WTC11 (cell line): Measurements from ENCODE around the gene HSPA1B. TPM values are rescaled to one million over a fixed set of nuclear protein-coding genes. Genes with fewer than 3 reads are reported as not detected.
A peak's percentile ranks its signal among the peaks of the same experiment; 100 is the strongest.
"Not testable (repeated sequence)": the region's sequence is repeated elsewhere in the genome, so short reads cannot be mapped to it uniquely, and the experiment has no call there.

ENCODE experiments used
- ATAC-seq: fragments of 200-7000 bp; cut with Tn5 transposase; 2 replicates; pipeline ENCODE4 v1.10.0; 2021; ENCODE audit warnings: mild to moderate bottlenecking, moderate library complexity
- CTCF ChIA-PET: fragments of 300-600 bp; sonication (Branson Sonifier 250); formaldehyde crosslinking; loops from one replicate; lab custom pipeline; 2021; ENCODE audit warnings: antibody characterized with exemption; lab: Charles Lee
- POLR2A ChIA-PET: fragments of 350-600 bp; sonication (Branson Sonifier 250); formaldehyde crosslinking; loops from one replicate; lab custom pipeline; 2021; ENCODE audit warnings: antibody characterized with exemption; lab: Charles Lee
- DNase-seq: peaks from one replicate; pipeline ENCODE4 v3.0.0; 2021; ENCODE audit warnings: low spot score
- H3K27ac Mint-ChIP-seq: 2 replicates; pipeline ENCODE4 v1.8.0; 2021; ENCODE audit warnings: mixed read lengths
- H3K27me3 Mint-ChIP-seq: 2 replicates; pipeline ENCODE4 v1.8.0; 2021; ENCODE audit warnings: low read depth, mild to moderate bottlenecking, moderate library complexity, mixed read lengths
- H3K36me3 Mint-ChIP-seq: 2 replicates; pipeline ENCODE4 v1.8.0; 2021; ENCODE audit warnings: mixed read lengths
- H3K4me1 Mint-ChIP-seq: 2 replicates; pipeline ENCODE4 v1.8.0; 2022; ENCODE audit warnings: mixed read lengths
- H3K4me3 Mint-ChIP-seq: 2 replicates; pipeline ENCODE4 v1.8.0; 2021; ENCODE audit warnings: mild to moderate bottlenecking, moderate library complexity, mixed read lengths
- H3K9me3 Mint-ChIP-seq: 2 replicates; pipeline ENCODE4 v1.8.0; 2021; ENCODE audit warnings: mixed read lengths
- CREM ChIP-seq: sonication (generic); formaldehyde crosslinking; IDR thresholded peaks from 2 replicates; pipeline ENCODE4 v1.8.1; 2022; ENCODE audit warnings: mild to moderate bottlenecking, missing genetic modification reagents, moderate library complexity
- FOXJ3 ChIP-seq: sonication (generic); formaldehyde crosslinking; IDR thresholded peaks from 2 replicates; pipeline ENCODE4 v1.9.0; 2021; ENCODE audit warnings: missing genetic modification reagents, mild to moderate bottlenecking, borderline replicate concordance
- GABPB1 ChIP-seq: sonication (generic); formaldehyde crosslinking; IDR thresholded peaks from 2 replicates; pipeline ENCODE4 v1.8.1; 2023; ENCODE audit warnings: mild to moderate bottlenecking, missing genetic modification reagents
- GRHL2 ChIP-seq: fragments of 250-450 bp; sonication (Bioruptor Pico); IDR thresholded peaks from 2 replicates; pipeline ENCODE4 v1.8.0; 2022; ENCODE audit warnings: mild to moderate bottlenecking, moderate library complexity; ENCODE audit not compliant: insufficient replicate concordance, severe bottlenecking
- GTF2I ChIP-seq: fragments of 250-450 bp; sonication (Bioruptor Pico); conservative IDR thresholded peaks from 2 replicates; pipeline ENCODE4 v1.4.0; 2021; ENCODE audit warnings: mild to moderate bottlenecking
- HMGA2 ChIP-seq: fragments of 250-450 bp; sonication (Bioruptor Pico); IDR thresholded peaks from 2 replicates; pipeline ENCODE4 v1.4.0; 2021; ENCODE audit warnings: mild to moderate bottlenecking, moderate library complexity
- NR3C1 ChIP-seq: sonication (generic); formaldehyde crosslinking; conservative IDR thresholded peaks from 2 replicates; pipeline ENCODE4 v1.8.1; 2023; ENCODE audit warnings: low read depth, mild to moderate bottlenecking, missing genetic modification reagents
- RELA ChIP-seq: sonication (generic); formaldehyde crosslinking; IDR thresholded peaks from 2 replicates; pipeline ENCODE4 v1.8.1; 2022; ENCODE audit warnings: missing genetic modification reagents, mild to moderate bottlenecking, borderline replicate concordance
- ZNF138 ChIP-seq: sonication (generic); formaldehyde crosslinking; conservative IDR thresholded peaks from 2 replicates; pipeline ENCODE4 v1.8.1; 2022; ENCODE audit warnings: mild to moderate bottlenecking, moderate library complexity, missing genetic modification reagents
- ZNF263 ChIP-seq: sonication (generic); formaldehyde crosslinking; IDR thresholded peaks from 2 replicates; pipeline ENCODE4 v1.8.1; 2022; ENCODE audit warnings: low read depth, mild to moderate bottlenecking, moderate library complexity, missing genetic modification reagents
- ZNF317 ChIP-seq: sonication (generic); formaldehyde crosslinking; IDR thresholded peaks from 2 replicates; pipeline ENCODE4 v1.8.1; 2023; ENCODE audit warnings: low read depth, mild to moderate bottlenecking, moderate library complexity, missing genetic modification reagents, borderline replicate concordance
- ZNF671 ChIP-seq: fragments of 250-450 bp; sonication (Bioruptor Pico); IDR thresholded peaks from 2 replicates; pipeline ENCODE4 v1.8.0; 2021; ENCODE audit warnings: mild to moderate bottlenecking
- total RNA-seq: library from RNA; stranded (reverse); gene quantifications from 3 replicates; pipeline ENCODE4 v1.2.3, GENCODE V29; 2021
- TF ChIP-seq, protein P1 (sequence below): sonication (generic); formaldehyde crosslinking; conservative IDR thresholded peaks from 2 replicates; pipeline ENCODE4 v1.8.1; 2022; ENCODE audit warnings: mild to moderate bottlenecking, missing genetic modification reagents
- TF ChIP-seq, protein P2 (sequence below): sonication (generic); formaldehyde crosslinking; IDR thresholded peaks from 2 replicates; pipeline ENCODE4 v1.8.1; 2023; ENCODE audit warnings: mild to moderate bottlenecking, missing genetic modification reagents
- TF ChIP-seq, protein P3 (sequence below): fragments of 250-450 bp; sonication (Bioruptor Pico); IDR thresholded peaks from 2 replicates; pipeline ENCODE4 v2.1.2; 2022; ENCODE audit warnings: mild to moderate bottlenecking, moderate library complexity
- TF ChIP-seq, protein P4 (sequence below): fragments of 200-600 bp; IDR thresholded peaks from 2 replicates; pipeline ENCODE4 v1.8.0; 2022; ENCODE audit warnings: antibody characterized with exemption
- TF ChIP-seq, protein P5 (sequence below): sonication (generic); formaldehyde crosslinking; IDR thresholded peaks from 2 replicates; pipeline ENCODE4 v1.8.1; 2022; ENCODE audit warnings: low read depth, mild to moderate bottlenecking, moderate library complexity, missing genetic modification reagents, borderline replicate concordance
- TF ChIP-seq, protein P6 (sequence below): sonication (generic); formaldehyde crosslinking; IDR thresholded peaks from 2 replicates; pipeline ENCODE4 v1.8.1; 2022; ENCODE audit warnings: mild to moderate bottlenecking, moderate library complexity, missing genetic modification reagents

HSPA1B gene
- total RNA-seq, 1 experiment from 2014 or later, result 75.3 TPM

DNA sequence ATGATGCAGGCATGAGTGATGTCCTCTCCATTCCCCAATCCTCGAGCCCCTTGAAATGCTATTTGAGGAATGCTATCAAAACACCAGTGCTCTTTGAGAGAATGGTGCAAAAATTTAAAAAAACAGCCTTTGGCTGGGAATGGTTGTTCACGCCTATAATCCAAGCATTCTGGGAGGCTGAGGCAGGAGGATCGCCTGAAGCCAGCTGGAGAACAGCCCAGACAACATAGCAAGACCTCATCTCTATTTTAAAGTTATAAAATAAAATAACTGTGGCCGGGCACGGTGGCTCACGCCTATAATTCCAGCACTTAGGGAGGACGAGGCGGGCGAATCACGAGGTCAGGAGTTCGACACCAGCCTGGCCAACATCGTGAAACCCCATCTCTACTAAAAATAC lies 27.8 kb upstream of the HSPA1B start:
- no peaks in the 10 kb centered on the region for H3K27me3 Mint-ChIP-seq
- no peaks in the 10 kb centered on the region for H3K4me1 Mint-ChIP-seq
- no peak overlapping the region for H3K27ac Mint-ChIP-seq
- peaks cover 23% of the 10 kb centered on the region for H3K36me3 Mint-ChIP-seq
- POLR2A ChIA-PET, result no interaction called here
- CTCF ChIA-PET, result interaction anchor here (0.7 to 1.5 kb wide), 4 partner anchors 9 to 153 kb away, joined by 3 to 5 read pairs (median 4); no protein-coding TSS in a partner anchor
- TF ChIP-seq, protein P1, sequence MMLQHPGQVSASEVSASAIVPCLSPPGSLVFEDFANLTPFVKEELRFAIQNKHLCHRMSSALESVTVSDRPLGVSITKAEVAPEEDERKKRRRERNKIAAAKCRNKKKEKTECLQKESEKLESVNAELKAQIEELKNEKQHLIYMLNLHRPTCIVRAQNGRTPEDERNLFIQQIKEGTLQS, result no peak
- TF ChIP-seq ZNF317, result no peak
- no peak for TF ChIP-seq RELA (CRISPR knock-in tag)
- no peak for TF ChIP-seq FOXJ3 (CRISPR knock-in tag)
- TF ChIP-seq, protein P2, sequence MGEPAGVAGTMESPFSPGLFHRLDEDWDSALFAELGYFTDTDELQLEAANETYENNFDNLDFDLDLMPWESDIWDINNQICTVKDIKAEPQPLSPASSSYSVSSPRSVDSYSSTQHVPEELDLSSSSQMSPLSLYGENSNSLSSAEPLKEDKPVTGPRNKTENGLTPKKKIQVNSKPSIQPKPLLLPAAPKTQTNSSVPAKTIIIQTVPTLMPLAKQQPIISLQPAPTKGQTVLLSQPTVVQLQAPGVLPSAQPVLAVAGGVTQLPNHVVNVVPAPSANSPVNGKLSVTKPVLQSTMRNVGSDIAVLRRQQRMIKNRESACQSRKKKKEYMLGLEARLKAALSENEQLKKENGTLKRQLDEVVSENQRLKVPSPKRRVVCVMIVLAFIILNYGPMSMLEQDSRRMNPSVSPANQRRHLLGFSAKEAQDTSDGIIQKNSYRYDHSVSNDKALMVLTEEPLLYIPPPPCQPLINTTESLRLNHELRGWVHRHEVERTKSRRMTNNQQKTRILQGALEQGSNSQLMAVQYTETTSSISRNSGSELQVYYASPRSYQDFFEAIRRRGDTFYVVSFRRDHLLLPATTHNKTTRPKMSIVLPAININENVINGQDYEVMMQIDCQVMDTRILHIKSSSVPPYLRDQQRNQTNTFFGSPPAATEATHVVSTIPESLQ (CRISPR knock-in tag), result no peak
- TF ChIP-seq, protein P3, sequence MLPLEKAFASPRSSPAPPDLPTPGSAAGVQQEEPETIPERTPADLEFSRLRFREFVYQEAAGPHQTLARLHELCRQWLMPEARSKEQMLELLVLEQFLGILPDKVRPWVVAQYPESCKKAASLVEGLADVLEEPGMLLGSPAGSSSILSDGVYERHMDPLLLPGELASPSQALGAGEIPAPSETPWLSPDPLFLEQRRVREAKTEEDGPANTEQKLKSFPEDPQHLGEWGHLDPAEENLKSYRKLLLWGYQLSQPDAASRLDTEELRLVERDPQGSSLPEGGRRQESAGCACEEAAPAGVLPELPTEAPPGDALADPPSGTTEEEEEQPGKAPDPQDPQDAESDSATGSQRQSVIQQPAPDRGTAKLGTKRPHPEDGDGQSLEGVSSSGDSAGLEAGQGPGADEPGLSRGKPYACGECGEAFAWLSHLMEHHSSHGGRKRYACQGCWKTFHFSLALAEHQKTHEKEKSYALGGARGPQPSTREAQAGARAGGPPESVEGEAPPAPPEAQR (CRISPR knock-in tag), result no peak
- TF ChIP-seq, protein P4, sequence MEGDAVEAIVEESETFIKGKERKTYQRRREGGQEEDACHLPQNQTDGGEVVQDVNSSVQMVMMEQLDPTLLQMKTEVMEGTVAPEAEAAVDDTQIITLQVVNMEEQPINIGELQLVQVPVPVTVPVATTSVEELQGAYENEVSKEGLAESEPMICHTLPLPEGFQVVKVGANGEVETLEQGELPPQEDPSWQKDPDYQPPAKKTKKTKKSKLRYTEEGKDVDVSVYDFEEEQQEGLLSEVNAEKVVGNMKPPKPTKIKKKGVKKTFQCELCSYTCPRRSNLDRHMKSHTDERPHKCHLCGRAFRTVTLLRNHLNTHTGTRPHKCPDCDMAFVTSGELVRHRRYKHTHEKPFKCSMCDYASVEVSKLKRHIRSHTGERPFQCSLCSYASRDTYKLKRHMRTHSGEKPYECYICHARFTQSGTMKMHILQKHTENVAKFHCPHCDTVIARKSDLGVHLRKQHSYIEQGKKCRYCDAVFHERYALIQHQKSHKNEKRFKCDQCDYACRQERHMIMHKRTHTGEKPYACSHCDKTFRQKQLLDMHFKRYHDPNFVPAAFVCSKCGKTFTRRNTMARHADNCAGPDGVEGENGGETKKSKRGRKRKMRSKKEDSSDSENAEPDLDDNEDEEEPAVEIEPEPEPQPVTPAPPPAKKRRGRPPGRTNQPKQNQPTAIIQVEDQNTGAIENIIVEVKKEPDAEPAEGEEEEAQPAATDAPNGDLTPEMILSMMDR, result no peak
- DNase-seq (no peak), ATAC-seq (no peak)
- H3K4me3 Mint-ChIP-seq, result no peak overlapping the region
- H3K9me3 Mint-ChIP-seq, result no peaks in the 10 kb centered on the region

DNA sequence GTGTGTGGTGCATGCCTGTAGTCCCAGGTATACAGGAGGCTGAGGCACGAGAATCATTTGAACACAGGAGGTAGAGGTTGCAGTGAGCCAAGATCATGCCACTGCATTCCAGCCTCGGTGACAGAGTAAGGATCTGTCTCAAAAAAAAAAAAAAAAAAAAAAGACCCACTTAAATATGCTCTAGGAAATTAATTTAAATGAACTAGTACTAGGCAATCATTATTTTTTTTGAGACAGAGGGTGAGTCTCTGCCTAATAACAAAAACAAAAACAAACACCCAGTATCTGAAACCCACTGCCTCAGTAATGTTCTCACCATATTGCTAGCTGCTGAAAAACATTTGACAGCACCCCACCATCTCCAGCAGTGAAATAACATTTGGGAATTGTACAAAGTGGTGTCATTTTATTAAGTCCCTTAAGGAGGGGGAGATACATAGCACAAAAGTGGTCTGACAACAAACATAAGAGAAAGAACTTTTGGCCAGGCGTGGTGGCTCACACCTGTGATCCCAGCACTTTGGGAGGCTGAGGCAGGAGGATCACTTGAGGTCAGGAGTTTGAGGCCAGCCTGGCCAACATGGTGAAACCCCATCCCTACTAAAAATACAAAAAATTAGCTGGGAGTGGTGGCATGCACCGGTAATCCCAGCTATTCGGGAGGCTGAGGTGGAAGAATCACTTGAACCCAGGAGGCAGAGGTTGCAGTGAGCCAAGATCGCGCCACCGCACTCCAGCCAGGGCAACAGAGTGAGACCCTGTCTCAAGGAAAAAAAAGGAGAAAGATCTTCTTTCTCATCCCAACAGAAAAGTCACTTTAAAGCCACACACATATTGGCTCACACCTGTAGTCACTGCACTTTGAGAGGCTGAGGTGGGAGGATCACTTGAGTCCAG lies 26.3 kb upstream of the HSPA1B start:
- not testable (repeated sequence) for H3K9me3 Mint-ChIP-seq, H3K27ac Mint-ChIP-seq, H3K4me1 Mint-ChIP-seq, H3K27me3 Mint-ChIP-seq, DNase-seq, ATAC-seq, H3K4me3 Mint-ChIP-seq
- peaks cover 26% of the 10 kb centered on the region for H3K36me3 Mint-ChIP-seq
- ChIA-PET POLR2A (interaction anchor here (0.6 kb wide), 1 partner anchor 29 kb away, joined by 6 read pairs; no protein-coding TSS in a partner anchor), CTCF (interaction anchor here (1.4 kb wide), 1 partner anchor 28 kb away, joined by 4 read pairs; no protein-coding TSS in a partner anchor)

DNA sequence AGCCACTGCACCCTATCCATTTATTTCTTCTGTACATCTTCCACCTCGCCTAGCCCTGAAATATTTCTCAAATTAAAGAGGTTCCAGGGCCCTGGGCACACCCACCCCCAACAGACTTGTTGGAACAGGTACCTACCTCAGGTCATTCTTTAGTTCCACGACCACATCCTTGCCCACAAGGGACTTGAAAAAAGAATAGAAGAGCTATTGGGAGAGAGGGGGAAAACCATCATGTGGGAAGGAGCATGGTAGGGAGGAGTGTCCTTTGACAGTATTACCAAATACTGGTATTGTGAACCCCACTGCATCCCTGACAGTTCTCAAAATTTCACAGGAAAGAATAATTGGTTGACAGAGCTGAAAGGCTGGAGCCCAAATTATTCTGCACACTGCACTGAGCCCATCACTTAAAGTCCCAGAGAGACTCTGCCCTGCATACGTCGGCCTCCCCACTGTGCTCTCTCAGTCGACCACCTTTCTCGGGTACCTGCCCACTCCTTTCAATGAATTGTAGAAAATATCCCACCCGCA lies 21.5 kb upstream of the HSPA1B start:
- Mint-ChIP-seq H3K27ac (peak overlapping the region; percentile 99), H3K4me1 (peaks cover 9% of the 10 kb centered on the region), H3K9me3 (no peaks in the 10 kb centered on the region), H3K4me3 (peak overlapping the region; percentile 99), H3K36me3 (peaks cover 23% of the 10 kb centered on the region), H3K27me3 (no peaks in the 10 kb centered on the region; the same call in 1 of the 2 replicates)
- ChIA-PET CTCF (interaction anchor here (1.0 to 2.7 kb wide), 11 partner anchors 9 to 260 kb away, joined by 3 to 30 read pairs (median 9); partner anchors contain the start of genes ATP6V1G2, HSPA1A, HSPA1L and NEU1), POLR2A (interaction anchor here (1.1 to 1.9 kb wide), 7 partner anchors 8 to 76 kb away, joined by 3 to 23 read pairs (median 5); partner anchors contain the start of genes HSPA1A, HSPA1B and HSPA1L)
- ATAC-seq (no peak), DNase-seq (no peak)
- no peak for TF ChIP-seq GABPB1 (CRISPR knock-in tag)
- TF ChIP-seq NR3C1 (CRISPR knock-in tag), result no peak
- TF ChIP-seq, protein P1, result no peak
- TF ChIP-seq ZNF138 (CRISPR knock-in tag), result no peak
- TF ChIP-seq, protein P5, sequence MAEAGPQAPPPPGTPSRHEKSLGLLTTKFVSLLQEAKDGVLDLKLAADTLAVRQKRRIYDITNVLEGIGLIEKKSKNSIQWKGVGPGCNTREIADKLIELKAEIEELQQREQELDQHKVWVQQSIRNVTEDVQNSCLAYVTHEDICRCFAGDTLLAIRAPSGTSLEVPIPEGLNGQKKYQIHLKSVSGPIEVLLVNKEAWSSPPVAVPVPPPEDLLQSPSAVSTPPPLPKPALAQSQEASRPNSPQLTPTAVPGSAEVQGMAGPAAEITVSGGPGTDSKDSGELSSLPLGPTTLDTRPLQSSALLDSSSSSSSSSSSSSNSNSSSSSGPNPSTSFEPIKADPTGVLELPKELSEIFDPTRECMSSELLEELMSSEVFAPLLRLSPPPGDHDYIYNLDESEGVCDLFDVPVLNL (CRISPR knock-in tag), result no peak
- no peak for TF ChIP-seq GRHL2
- TF ChIP-seq ZNF263, result no peak
- no peak for TF ChIP-seq CREM (CRISPR knock-in tag)
- no peak for TF ChIP-seq HMGA2 (CRISPR knock-in tag)
- TF ChIP-seq, protein P6, sequence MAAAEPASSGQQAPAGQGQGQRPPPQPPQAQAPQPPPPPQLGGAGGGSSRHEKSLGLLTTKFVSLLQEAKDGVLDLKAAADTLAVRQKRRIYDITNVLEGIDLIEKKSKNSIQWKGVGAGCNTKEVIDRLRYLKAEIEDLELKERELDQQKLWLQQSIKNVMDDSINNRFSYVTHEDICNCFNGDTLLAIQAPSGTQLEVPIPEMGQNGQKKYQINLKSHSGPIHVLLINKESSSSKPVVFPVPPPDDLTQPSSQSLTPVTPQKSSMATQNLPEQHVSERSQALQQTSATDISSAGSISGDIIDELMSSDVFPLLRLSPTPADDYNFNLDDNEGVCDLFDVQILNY (CRISPR knock-in tag), result no peak
- TF ChIP-seq ZNF671 (CRISPR knock-in tag), result no peak
- TF ChIP-seq, protein P4, result no peak
- TF ChIP-seq GTF2I (CRISPR knock-in tag), result no peak
